Measurements from ENCODE around the gene ITLN1.
"Not testable (repeated sequence)": the region's sequence is repeated elsewhere in the genome, so short reads cannot be mapped to it uniquely, and the experiment has no call there.

The ITLN1 gene

DNA sequence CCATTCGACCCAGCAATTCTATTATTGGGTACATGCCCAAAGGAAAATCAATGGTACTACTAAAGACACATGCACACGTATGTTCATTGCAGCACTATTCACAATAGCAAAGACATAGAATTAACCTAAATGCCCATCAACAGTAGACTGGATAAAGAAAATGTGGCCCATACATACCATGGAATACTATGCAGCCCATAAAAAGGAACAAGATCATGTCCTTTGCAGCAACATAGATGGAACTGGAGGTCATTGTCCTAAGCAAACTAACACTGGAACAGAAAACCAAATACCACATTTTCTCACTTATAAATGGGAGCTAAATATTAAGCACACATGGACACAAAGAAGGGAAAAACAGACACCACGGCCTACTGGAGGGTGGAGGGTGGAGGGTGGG is 15.7 kb upstream of the ITLN1 start:
- H3K27ac Mint-ChIP-seq; H3K4me3 Mint-ChIP-seq; H3K9me3 Mint-ChIP-seq; H3K36me3 Mint-ChIP-seq (ENCODE audit: low read depth); H3K4me1 Mint-ChIP-seq (ENCODE audit: low read depth): not testable (repeated sequence)
- H3K27me3 Mint-ChIP-seq (ENCODE audit: low read depth) = peaks cover 42% of the 10 kb centered on the region

DNA sequence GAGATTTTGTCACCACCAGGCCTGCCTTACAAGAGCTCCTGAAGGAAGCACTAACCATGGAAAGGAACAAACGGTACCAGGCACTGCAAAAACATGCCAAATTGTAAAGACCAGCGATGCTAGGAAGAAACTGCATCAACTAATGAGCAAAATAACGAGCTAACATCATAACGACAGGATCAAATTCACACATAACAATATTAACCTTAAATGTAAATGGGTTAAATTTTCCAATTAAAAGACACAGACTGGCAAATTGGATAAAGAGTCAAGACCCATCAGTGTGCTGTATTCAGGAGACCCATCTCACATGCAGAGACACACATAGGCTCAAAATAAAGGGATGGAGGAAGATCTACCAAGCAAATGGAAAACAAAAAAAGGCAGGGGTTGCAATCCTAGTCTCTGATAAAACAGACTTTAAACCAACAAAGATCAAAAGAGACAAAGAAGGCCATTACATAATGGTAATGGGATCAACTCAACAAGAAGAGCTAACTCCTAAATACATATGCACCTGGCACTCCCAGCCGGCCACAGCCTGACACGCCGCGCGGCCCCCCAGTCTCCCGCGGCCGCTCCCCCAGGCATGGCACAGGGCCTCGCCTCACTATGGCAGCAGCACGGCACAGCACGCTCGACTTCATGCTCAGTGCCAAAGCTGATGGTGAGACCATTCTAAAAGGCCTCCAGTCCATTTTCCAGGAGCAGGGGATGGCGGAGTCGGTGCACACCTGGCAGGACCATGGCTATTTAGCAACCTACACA is 9.6 kb upstream of the ITLN1 start:
- peaks cover 72% of the 10 kb centered on the region for H3K27me3 Mint-ChIP-seq (ENCODE audit: low read depth)
- not testable (repeated sequence) for H3K27ac Mint-ChIP-seq; H3K4me1 Mint-ChIP-seq (ENCODE audit: low read depth); H3K9me3 Mint-ChIP-seq; H3K4me3 Mint-ChIP-seq; H3K36me3 Mint-ChIP-seq (ENCODE audit: low read depth)

DNA sequence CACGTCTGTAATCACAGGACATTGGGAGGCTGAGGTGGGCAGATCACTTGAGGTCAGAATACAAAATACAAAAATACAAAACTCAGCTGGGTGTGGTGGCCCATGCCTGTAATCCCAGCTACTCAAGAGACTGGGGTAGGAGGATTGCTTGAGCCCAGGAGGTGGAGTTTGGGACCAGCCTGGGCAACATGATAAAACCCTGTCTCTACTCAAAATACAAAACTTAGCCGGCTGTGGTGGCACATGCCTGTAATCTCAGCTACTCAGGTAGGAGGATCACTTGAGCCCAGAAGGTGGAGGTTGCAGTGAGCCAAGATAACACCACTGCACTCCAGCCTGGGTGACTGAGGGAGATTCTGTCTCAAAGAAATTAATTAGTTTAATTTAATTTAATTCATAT is 6.5 kb upstream of the ITLN1 start:
- H3K9me3 Mint-ChIP-seq = peaks cover 10% of the 10 kb centered on the region
- H3K27me3 Mint-ChIP-seq (ENCODE audit: low read depth) = peaks cover 56% of the 10 kb centered on the region
- no peaks in the 10 kb centered on the region for H3K4me1 Mint-ChIP-seq (ENCODE audit: low read depth)
- H3K36me3 Mint-ChIP-seq (ENCODE audit: low read depth) = no peaks in the 10 kb centered on the region
- no peak overlapping the region for H3K4me3 Mint-ChIP-seq
- H3K27ac Mint-ChIP-seq = no peak overlapping the region

DNA sequence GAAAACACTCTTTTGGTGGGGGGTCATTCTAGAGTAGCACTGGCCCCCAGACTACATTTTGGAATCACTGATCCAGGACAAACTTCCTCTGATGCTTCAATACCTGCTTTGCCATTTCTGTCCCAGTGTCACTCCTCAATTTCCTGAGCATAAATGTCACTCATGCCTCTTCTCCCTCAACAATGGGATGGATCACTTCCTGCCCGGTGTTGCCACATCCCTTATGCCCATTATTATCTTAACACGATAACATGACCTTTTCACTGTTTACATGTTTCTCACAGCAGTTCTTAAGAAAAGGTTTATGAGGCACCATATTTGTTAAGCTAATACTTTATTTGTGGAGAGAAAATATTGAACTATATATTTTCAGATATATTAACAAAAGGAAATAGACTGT is 3.9 kb upstream of the ITLN1 start:
- no peaks in the 10 kb centered on the region for H3K36me3 Mint-ChIP-seq (ENCODE audit: low read depth)

GRCh38 chr1:160887071-160887470 is 2.1 kb upstream of the ITLN1 start:
- Mint-ChIP-seq H3K4me1 (ENCODE audit: low read depth) (peaks cover 3% of the 10 kb centered on the region), H3K27ac (no peak overlapping the region), H3K27me3 (ENCODE audit: low read depth) (peaks cover 23% of the 10 kb centered on the region), H3K9me3 (no peaks in the 10 kb centered on the region), H3K36me3 (ENCODE audit: low read depth) (no peaks in the 10 kb centered on the region), H3K4me3 (no peak overlapping the region)

More for the DNA sequence above, 3.9 kb upstream of the ITLN1 start:
- Mint-ChIP-seq H3K27me3 (ENCODE audit: low read depth) (peaks cover 34% of the 10 kb centered on the region), H3K27ac (no peak overlapping the region), H3K9me3 (no peaks in the 10 kb centered on the region), H3K4me1 (ENCODE audit: low read depth) (peaks cover 3% of the 10 kb centered on the region), H3K4me3 (no peak overlapping the region)

GRCh38 chr1:160884579-160884978 is 401 bp downstream of the ITLN1 start:
- no peaks in the 10 kb centered on the region for H3K36me3 Mint-ChIP-seq (ENCODE audit: low read depth)
- no peak overlapping the region for H3K4me3 Mint-ChIP-seq
- no peaks in the 10 kb centered on the region for H3K9me3 Mint-ChIP-seq
- H3K27me3 Mint-ChIP-seq (ENCODE audit: low read depth) = peaks cover 9% of the 10 kb centered on the region
- H3K4me1 Mint-ChIP-seq (ENCODE audit: low read depth) = peaks cover 3% of the 10 kb centered on the region
- no peak overlapping the region for H3K27ac Mint-ChIP-seq

DNA sequence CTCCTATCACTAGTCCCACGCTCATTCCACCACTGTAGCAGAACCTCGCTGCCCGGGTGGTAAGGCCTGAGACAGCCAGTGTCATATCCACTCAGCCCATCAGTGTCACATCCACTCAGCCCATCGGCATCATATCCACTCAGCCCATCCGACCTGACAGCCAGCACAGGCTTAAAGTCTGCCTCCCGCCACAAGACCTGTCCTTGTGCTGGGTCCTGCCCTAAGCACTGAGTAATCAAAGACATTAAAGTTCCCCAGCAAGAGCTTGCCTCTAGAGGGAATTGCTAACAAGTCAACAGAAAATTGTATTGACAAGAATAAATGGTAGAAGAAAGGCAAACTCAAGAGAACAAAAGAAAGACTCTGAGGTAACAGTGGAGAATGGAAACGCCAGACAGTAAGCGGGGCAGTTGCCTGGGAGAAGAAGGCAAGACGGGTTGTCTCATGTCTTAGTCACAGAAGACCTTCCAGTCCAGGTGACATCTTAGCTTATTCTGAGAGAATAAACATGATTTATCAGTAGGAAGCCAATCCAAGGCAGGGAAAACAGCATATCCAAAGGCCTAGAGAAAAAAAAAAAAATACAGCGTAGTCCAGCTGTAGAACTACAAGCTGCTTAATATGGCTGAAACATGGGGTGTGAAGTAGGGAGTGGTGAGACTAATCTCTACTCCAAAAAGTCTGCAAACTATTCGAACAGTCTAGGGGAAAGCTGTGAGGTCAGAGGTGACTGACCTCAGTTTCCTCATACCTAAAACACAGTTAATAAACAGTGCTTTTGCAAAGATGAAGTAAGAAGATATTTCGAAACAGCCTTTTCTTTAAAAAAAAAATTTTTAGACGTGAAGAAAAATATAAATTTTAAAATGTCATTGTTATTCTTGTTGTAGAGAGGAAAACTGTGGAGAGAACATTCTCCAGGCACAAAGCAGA is 1.1 kb downstream of the ITLN1 start:
- Mint-ChIP-seq H3K36me3 (ENCODE audit: low read depth) (no peaks in the 10 kb centered on the region), H3K9me3 (no peaks in the 10 kb centered on the region), H3K27me3 (ENCODE audit: low read depth) (peaks cover 7% of the 10 kb centered on the region), H3K4me3 (no peak overlapping the region), H3K4me1 (ENCODE audit: low read depth) (peaks cover 3% of the 10 kb centered on the region), H3K27ac (no peak overlapping the region)

DNA sequence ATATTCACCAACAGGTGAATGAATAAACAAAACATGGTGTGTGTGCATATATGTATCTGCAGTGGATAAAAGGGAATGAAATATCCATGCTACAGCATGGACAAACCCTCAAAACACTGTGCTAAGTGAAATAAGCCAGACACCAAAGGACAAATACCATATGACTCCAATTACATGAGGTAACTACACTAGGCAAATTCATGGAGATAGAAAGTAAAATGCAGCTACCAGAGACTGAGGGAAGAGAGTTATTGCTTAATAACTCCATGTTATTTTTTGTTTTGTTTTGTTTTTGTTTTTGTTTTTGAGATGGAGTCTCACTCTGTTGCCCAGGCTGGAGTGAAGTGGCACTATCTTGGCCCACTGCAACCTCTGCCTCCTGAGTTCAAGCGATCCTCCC is 2.4 kb downstream of the ITLN1 start:
- Mint-ChIP-seq H3K27me3 (ENCODE audit: low read depth) (peaks cover 7% of the 10 kb centered on the region), H3K36me3 (ENCODE audit: low read depth) (no peaks in the 10 kb centered on the region), H3K9me3 (no peaks in the 10 kb centered on the region), H3K4me1 (ENCODE audit: low read depth) (peaks cover 3% of the 10 kb centered on the region), H3K4me3 (no peak overlapping the region), H3K27ac (no peak overlapping the region)

- H3K4me3 Mint-ChIP-seq; H3K27ac Mint-ChIP-seq; H3K36me3 Mint-ChIP-seq (ENCODE audit: low read depth); H3K9me3 Mint-ChIP-seq; H3K27me3 Mint-ChIP-seq (ENCODE audit: low read depth); H3K4me1 Mint-ChIP-seq (ENCODE audit: low read depth): not testable (repeated sequence)
Measured at GRCh38 chr1:160881264-160881663, 3.7 kb downstream of the ITLN1 start.

DNA sequence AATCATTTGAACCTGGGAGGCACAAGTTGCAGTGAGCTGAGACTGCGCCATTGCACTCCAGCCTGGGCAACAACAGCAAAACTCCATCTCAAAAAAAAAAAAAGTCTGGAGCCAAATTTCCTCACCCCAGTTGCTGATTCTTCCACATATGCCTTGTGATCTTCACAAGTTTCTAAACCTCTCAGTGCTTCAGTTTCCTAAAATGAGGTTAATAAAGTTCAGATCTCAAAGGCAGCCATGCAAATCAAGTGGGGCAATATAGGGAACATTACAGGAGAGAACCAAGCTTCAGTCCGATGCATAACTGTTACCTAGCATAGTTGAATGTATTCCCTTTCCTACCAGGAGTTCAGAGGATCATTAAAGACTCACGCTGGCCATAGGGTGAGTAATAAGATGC is 4.8 kb downstream of the ITLN1 start:
- Mint-ChIP-seq H3K27ac (no peak overlapping the region), H3K4me1 (ENCODE audit: low read depth) (peaks cover 11% of the 10 kb centered on the region), H3K4me3 (no peak overlapping the region), H3K9me3 (no peaks in the 10 kb centered on the region), H3K27me3 (ENCODE audit: low read depth) (peaks cover 3% of the 10 kb centered on the region), H3K36me3 (ENCODE audit: low read depth) (no peaks in the 10 kb centered on the region)

- Mint-ChIP-seq H3K9me3 (no peaks in the 10 kb centered on the region), H3K4me1 (ENCODE audit: low read depth) (peaks cover 12% of the 10 kb centered on the region), H3K27ac (no peak overlapping the region), H3K4me3 (no peak overlapping the region), H3K36me3 (ENCODE audit: low read depth) (no peaks in the 10 kb centered on the region), H3K27me3 (ENCODE audit: low read depth) (peaks cover 3% of the 10 kb centered on the region)
Measured at GRCh38 chr1:160879056-160879455, 5.9 kb downstream of the ITLN1 start.

- Mint-ChIP-seq H3K36me3 (ENCODE audit: low read depth) (no peaks in the 10 kb centered on the region), H3K4me3 (no peak overlapping the region), H3K4me1 (ENCODE audit: low read depth) (peaks cover 12% of the 10 kb centered on the region), H3K27me3 (ENCODE audit: low read depth) (peaks cover 7% of the 10 kb centered on the region), H3K27ac (no peak overlapping the region), H3K9me3 (no peaks in the 10 kb centered on the region)
Measured at GRCh38 chr1:160877221-160877620, 7.8 kb downstream of the ITLN1 start.

- Mint-ChIP-seq H3K9me3 (no peaks in the 10 kb centered on the region), H3K27ac (no peak overlapping the region), H3K4me1 (ENCODE audit: low read depth) (peaks cover 12% of the 10 kb centered on the region), H3K4me3 (no peak overlapping the region), H3K27me3 (ENCODE audit: low read depth) (peaks cover 7% of the 10 kb centered on the region), H3K36me3 (ENCODE audit: low read depth) (no peaks in the 10 kb centered on the region)
Measured at GRCh38 chr1:160876311-160876710, 8.7 kb downstream of the ITLN1 start.

DNA sequence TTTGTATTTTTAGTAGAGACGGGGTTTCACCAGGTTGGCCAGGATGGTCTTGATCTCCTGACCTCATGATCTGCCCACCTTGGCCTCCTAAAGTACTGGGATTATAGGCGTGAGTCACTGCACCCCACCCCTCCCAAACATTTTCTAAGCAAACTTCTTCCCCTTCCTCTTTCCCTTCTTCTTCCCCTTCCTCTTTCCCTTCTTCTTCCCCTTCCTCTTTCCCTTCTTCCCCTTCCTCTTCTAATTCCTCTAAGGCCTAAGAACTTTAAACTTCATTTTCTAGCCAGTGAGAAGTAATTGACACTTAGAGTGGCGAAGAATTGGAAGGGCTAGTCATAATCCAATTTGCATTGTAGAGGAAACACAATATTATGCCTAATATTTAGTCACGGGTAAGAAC is 9.4 kb downstream of the ITLN1 start:
- not testable (repeated sequence) for H3K27me3 Mint-ChIP-seq (ENCODE audit: low read depth); H3K27ac Mint-ChIP-seq; H3K4me3 Mint-ChIP-seq; H3K36me3 Mint-ChIP-seq (ENCODE audit: low read depth); H3K9me3 Mint-ChIP-seq
- peaks cover 12% of the 10 kb centered on the region for H3K4me1 Mint-ChIP-seq (ENCODE audit: low read depth)

DNA sequence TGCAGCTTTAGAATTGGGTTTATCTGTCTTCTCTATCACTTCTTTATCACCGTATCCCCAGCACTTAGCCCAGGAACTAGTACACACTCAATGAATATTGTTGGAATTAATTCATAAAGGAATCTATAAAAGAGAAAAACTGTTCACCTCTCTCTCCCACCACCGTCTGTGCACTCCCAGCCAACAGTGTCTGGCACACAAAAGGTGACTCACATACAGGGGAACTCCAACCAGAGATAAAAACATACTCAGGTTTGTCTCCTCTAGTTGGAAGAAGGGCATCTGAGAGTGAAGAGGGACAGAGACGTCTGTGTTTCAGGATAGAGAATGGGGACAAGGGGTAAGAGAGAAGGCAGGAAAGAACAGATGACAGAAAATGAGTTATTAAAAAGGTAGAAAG is 10.0 kb downstream of the ITLN1 start:
- H3K27ac Mint-ChIP-seq = no peak overlapping the region
- H3K4me3 Mint-ChIP-seq = no peak overlapping the region
- H3K9me3 Mint-ChIP-seq = no peaks in the 10 kb centered on the region
- peaks cover 4% of the 10 kb centered on the region for H3K27me3 Mint-ChIP-seq (ENCODE audit: low read depth)
- H3K36me3 Mint-ChIP-seq (ENCODE audit: low read depth) = no peaks in the 10 kb centered on the region
- peaks cover 12% of the 10 kb centered on the region for H3K4me1 Mint-ChIP-seq (ENCODE audit: low read depth)

Data from T-helper 1 cell treated with Interleukin-12 subunit alpha and Interleukin-12 subunit beta and Interleukin-4 antibody, amounts not matched to agents 30 μg/mL and 1 μg/mL, for 36 hours (primary cell).